HG02943 (cell line): ENCODE results near the gene GPX5.
"Not testable (repeated sequence)": the region's sequence is repeated elsewhere in the genome, so short reads cannot be mapped to it uniquely, and the experiment has no call there.

Source experiments
- ATAC-seq: cut with Tn5 transposase; IDR thresholded peaks from one replicate; pipeline ENCODE4 v1.9.1; 2021; ENCODE audit warnings: mild to moderate bottlenecking, low read depth, moderate library complexity; ENCODE audit not compliant: unreplicated experiment

Gene GPX5

GRCh38 chr6:28511628-28512300 is 13.9 kb upstream of the GPX5 start:
- ATAC-seq = no peak

- ATAC-seq = not testable (repeated sequence)
Measured at GRCh38 chr6:28512387-28512786, 13.3 kb upstream of the GPX5 start.

- no peak for ATAC-seq
Measured at GRCh38 chr6:28515676-28516075, 10.0 kb upstream of the GPX5 start, which contains the start of gene GPX6. Gene GPX6 (minus strand): TSS chr6:28515793. CDS start chr6:28515743, 50 bp downstream.

- ATAC-seq = no peak
Measured at GRCh38 chr6:28517964-28518363, 7.7 kb upstream of the GPX5 start.

- no peak for ATAC-seq
Measured at GRCh38 chr6:28522594-28523240, 3.0 kb upstream of the GPX5 start.

GRCh38 chr6:28523241-28523622 is 2.4 kb upstream of the GPX5 start:
- ATAC-seq = no peak

- ATAC-seq = no peak
Measured at GRCh38 chr6:28530777-28531176, 5.1 kb downstream of the GPX5 start.

- ATAC-seq = no peak
Measured at GRCh38 chr6:28531479-28532128, 5.9 kb downstream of the GPX5 start.

- ATAC-seq = no peak
Measured at GRCh38 chr6:28534306-28534705, 8.6 kb downstream of the GPX5 start.

- ATAC-seq = no peak
Measured at GRCh38 chr6:28534875-28535274, 9.2 kb downstream of the GPX5 start.

- ATAC-seq = no peak
Measured at GRCh38 chr6:28537065-28537464, 11.4 kb downstream of the GPX5 start.

GRCh38 chr6:28537509-28538140 is 11.9 kb downstream of the GPX5 start:
- no peak for ATAC-seq

- no peak for ATAC-seq
Measured at GRCh38 chr6:28541996-28542395, 16.3 kb downstream of the GPX5 start.

GRCh38 chr6:28542440-28543296 is 17.0 kb downstream of the GPX5 start:
- peak; percentile 62 for ATAC-seq

GRCh38 chr6:28543651-28544610 is 18.2 kb downstream of the GPX5 start:
- ATAC-seq = no peak

- no peak for ATAC-seq
Measured at GRCh38 chr6:28545955-28546354, 20.3 kb downstream of the GPX5 start.

- not testable (repeated sequence) for ATAC-seq
Measured at GRCh38 chr6:28547003-28547402, 21.3 kb downstream of the GPX5 start.

- no peak for ATAC-seq
Measured at GRCh38 chr6:28551891-28552666, 26.4 kb downstream of the GPX5 start.
